HCT116 (cell line): ENCODE results near the gene FKBP4. TPM values are rescaled to one million over a fixed set of nuclear protein-coding genes. Genes with fewer than 3 reads are reported as not detected.

Experiments
- ATAC-seq: fragments of 200-7000 bp; cut with Tn5 transposase; 2 replicates; pipeline ENCODE4 v1.9.1; 2020; ENCODE audit warnings: mild to moderate bottlenecking, moderate library complexity
- BruUV-seq: library from RNA; stranded (reverse); fragments of 400-500 nt; replicated peaks from 2 replicates; lab custom pipeline; 2021; lab: Mats Ljungman, UMichigan
- CTCF ChIA-PET: fragments of 300-600 bp; sonication (Branson Sonifier 250); formaldehyde crosslinking; loops from one replicate; lab custom pipeline; 2021; ENCODE audit warnings: antibody characterized with exemption; lab: Charles Lee
- POLR2A ChIA-PET: fragments of 300-600, 350-600 bp; sonication (Branson Sonifier 250); formaldehyde crosslinking; loops from one replicate; lab custom pipeline; 2021; ENCODE audit warnings: antibody characterized with exemption; lab: Charles Lee
- RAD21 ChIA-PET, 2 experiments: fragments of 300-600 bp; sonication (Branson Sonifier 250); formaldehyde crosslinking; loops; one replicate each; lab custom pipeline; 2023; ENCODE audit warnings: low total read pairs in 2 of 2; ENCODE audit not compliant: uncharacterized antibody in 2 of 2, unreplicated experiment in 2 of 2, low non-redundant PET in 1 of 2; lab: Charles Lee
- DNase-seq: peaks from one replicate; pipeline ENCODE4 v3.0.0-alpha.2; 2010; ENCODE audit warnings: low read depth, low spot score
- H2AFZ ChIP-seq: fragments of 200-600 bp; shearing (Covaris generic), sonication (generic); 2 replicates; pipeline ENCODE4 v1.6.1; 2017; ENCODE audit warnings: low read depth, mixed run types, mixed read lengths, antibody characterized with exemption, low read length; ENCODE audit not compliant: poor library complexity, severe bottlenecking
- H3K27ac ChIP-seq: 2 replicates; pipeline ENCODE4 v1.5.1; 2012; ENCODE audit warnings: low read depth, low read length
- H3K27me3 ChIP-seq: fragments of 200-600 bp; sonication (generic); 2 replicates; pipeline ENCODE4 v1.6.1; 2016; ENCODE audit warnings: mixed run types, low read length, mixed read lengths; ENCODE audit not compliant: insufficient read depth
- H3K36me3 ChIP-seq, 2 experiments: fragments of 200-500 bp in 1 of 2; fragments of 200-600 bp in 1 of 2; sonication (Bioruptor generic) in 1 of 2; sonication (generic) in 1 of 2; 2 replicates each; pipeline versions ENCODE4 v1.5.1 to v1.6.1; 2014 to 2016; ENCODE audit warnings: low read length in 2 of 2, inconsistent platforms in 1 of 2, mixed read lengths in 1 of 2, mixed run types in 1 of 2; ENCODE audit not compliant: insufficient read depth in 2 of 2, control insufficient read depth in 1 of 2
- H3K4me1 ChIP-seq, 2 experiments: fragments of 200-600 bp in 1 of 2; sonication (generic) in 1 of 2; 2 replicates each; pipeline versions ENCODE4 v1.5.1 to v1.6.1; 2012 to 2017; ENCODE audit warnings: low read length in 2 of 2, inconsistent platforms in 1 of 2, mild to moderate bottlenecking in 1 of 2, mixed read lengths in 1 of 2, mixed run types in 1 of 2, moderate library complexity in 1 of 2; ENCODE audit not compliant: insufficient read depth in 2 of 2, control insufficient read depth in 1 of 2
- H3K4me2 ChIP-seq: fragments of 200-600 bp; sonication (generic); 2 replicates; pipeline ENCODE4 v1.6.1; 2017; ENCODE audit warnings: mixed run types, low read length, mixed read lengths
- H3K4me3 ChIP-seq, 2 experiments: fragments of 200-600 bp in 1 of 2; sonication (generic) in 1 of 2; replicated peaks in 1 of 2; 2 replicates each; pipeline ENCODE4 v1.5.1; 2011 to 2016; ENCODE audit warnings: low read length in 2 of 2, control low read depth in 1 of 2, low read depth in 1 of 2, mild to moderate bottlenecking in 1 of 2, mixed read lengths in 1 of 2, mixed run types in 1 of 2
- H3K79me2 ChIP-seq: fragments of 200-600 bp; sonication (generic); 2 replicates; pipeline ENCODE4 v1.6.1; 2017; ENCODE audit warnings: mild to moderate bottlenecking, mixed run types, low read length, moderate library complexity, mixed read lengths; ENCODE audit not compliant: insufficient read depth
- H3K9ac ChIP-seq: fragments of 200-600 bp; sonication (generic); 2 replicates; pipeline ENCODE4 v1.6.1; 2016; ENCODE audit warnings: low read length, mixed read lengths
- H3K9me2 ChIP-seq: fragments of 200-600 bp; sonication (generic), shearing (Covaris generic); 2 replicates; pipeline ENCODE4 v1.6.1; 2017; ENCODE audit warnings: mixed run types, mild to moderate bottlenecking, moderate library complexity; ENCODE audit not compliant: insufficient read depth
- H3K9me3 ChIP-seq, 2 experiments: fragments of 200-500 bp in 1 of 2; fragments of 200-600 bp in 1 of 2; sonication (Bioruptor generic) in 1 of 2; sonication (generic) in 1 of 2; 2 replicates each; pipeline ENCODE4 v1.6.1; 2014 to 2017; ENCODE audit warnings: low read length in 2 of 2, mixed read lengths in 2 of 2, inconsistent platforms in 1 of 2, low read depth in 1 of 2, mild to moderate bottlenecking in 1 of 2, mixed run types in 1 of 2, moderate library complexity in 1 of 2; ENCODE audit not compliant: control insufficient read depth in 1 of 2, insufficient read depth in 1 of 2
- H4K20me1 ChIP-seq: fragments of 200-600 bp; sonication (generic), shearing (Covaris generic); 2 replicates; pipeline ENCODE4 v1.6.1; 2017; ENCODE audit warnings: mixed run types, mild to moderate bottlenecking, moderate library complexity; ENCODE audit not compliant: insufficient read depth
- CBX3 ChIP-seq: IDR thresholded peaks from 2 replicates; pipeline ENCODE4 v1.6.1; 2012; ENCODE audit warnings: low read depth
- CEBPB ChIP-seq: IDR thresholded peaks from 2 replicates; pipeline ENCODE4 v1.6.1; 2012; ENCODE audit warnings: low read depth
- CTCF ChIP-seq, 3 experiments: fragments of 200-600 bp in 1 of 3; sonication (generic) in 1 of 3; IDR thresholded peaks in 2 of 3; conservative IDR thresholded peaks in 1 of 3; 2 replicates each; pipeline ENCODE4 v1.5.1; 2012 to 2017; ENCODE audit warnings: low read depth in 2 of 3, low read length in 2 of 3, antibody characterized with exemption in 1 of 3, borderline replicate concordance in 1 of 3, control low read depth in 1 of 3, mild to moderate bottlenecking in 1 of 3, mixed read lengths in 1 of 3, mixed run types in 1 of 3, moderate library complexity in 1 of 3; ENCODE audit not compliant: insufficient read depth in 1 of 3
- EGR1 ChIP-seq: IDR thresholded peaks from 2 replicates; pipeline ENCODE4 v1.6.1; 2012; ENCODE audit warnings: low read depth
- ELF1 ChIP-seq: IDR thresholded peaks from 2 replicates; pipeline ENCODE4 v1.6.1; 2012; ENCODE audit warnings: low read depth, borderline replicate concordance
- FOSL1 ChIP-seq: IDR thresholded peaks from 2 replicates; pipeline ENCODE4 v1.6.1; 2012; ENCODE audit warnings: low read depth
- JUND ChIP-seq: IDR thresholded peaks from 2 replicates; pipeline ENCODE4 v1.6.1; 2012
- RAD21 ChIP-seq: IDR thresholded peaks from 2 replicates; pipeline ENCODE4 v1.6.1; 2012; ENCODE audit warnings: low read depth, mild to moderate bottlenecking
- SP1 ChIP-seq: IDR thresholded peaks from 2 replicates; pipeline ENCODE4 v1.6.1; 2012; ENCODE audit warnings: low read depth
- SRF ChIP-seq: IDR thresholded peaks from 2 replicates; pipeline ENCODE4 v1.6.1; 2012; ENCODE audit warnings: low read depth
- TCF7L2 ChIP-seq: IDR thresholded peaks from 2 replicates; pipeline ENCODE4 v1.7.0; 2011; ENCODE audit warnings: borderline replicate concordance, inconsistent platforms; ENCODE audit not compliant: insufficient read depth, insufficient read length; ENCODE audit errors: extremely low read depth
- ZNF274 ChIP-seq: fragments of 200-500 bp; sonication (Bioruptor generic); IDR thresholded peaks from 2 replicates; pipeline ENCODE4 v1.6.1; 2014; ENCODE audit warnings: mild to moderate bottlenecking, low read depth, low read length, inconsistent platforms
- intact Hi-C: fragments of 100-400 bp; cut with micrococcal nuclease; formaldehyde crosslinking; loops from 2 replicates; pipeline ENCODE4 v1.10.0; 2022
- total RNA-seq: library from RNA; stranded (reverse); gene quantifications from one replicate; pipeline ENCODE4 v1.2.1, GENCODE V29; 2021; ENCODE audit not compliant: unreplicated experiment

FKBP4 gene
- total RNA-seq, 1 experiment from 2014 or later = 178 TPM

- ChIA-PET POLR2A (no interaction called here), CTCF (interaction anchor here (1.0 kb wide), 1 partner anchor 11 kb away, joined by 3 read pairs; no protein-coding TSS in a partner anchor), RAD21 (no interaction called here)
- Histone ChIP-seq H3K36me3 (no peaks in the 10 kb centered on the region), H2AFZ (no peak overlapping the region), H3K79me2 (no peaks in the 10 kb centered on the region), H3K4me1 (no peaks in the 10 kb centered on the region), H3K9me2 (no peaks in the 10 kb centered on the region), H4K20me1 (no peaks in the 10 kb centered on the region), H3K9ac (no peak overlapping the region), H3K4me3 (no peak overlapping the region), H3K9me3 (no peaks in the 10 kb centered on the region)
- DNase-seq = no peak
- ATAC-seq = no peak
- TF ChIP-seq SRF = no peak
- no peak for TF ChIP-seq CBX3
- no peak for TF ChIP-seq TCF7L2
- no peak for TF ChIP-seq EGR1
- TF ChIP-seq, all 23 proteins: peak for 0
- no peak overlapping the region for H3K27ac ChIP-seq
- peaks cover 12% of the 10 kb centered on the region; the same call in 1 of the 2 replicates for H3K27me3 ChIP-seq
- H3K4me2 ChIP-seq = no peak overlapping the region
- no TSS peak for BruUV-seq
- intact Hi-C loops = no loop called here
Observed at GRCh38 chr12:2773199-2773875, 21.4 kb upstream of the FKBP4 start.

- POLR2A ChIA-PET = no interaction called here
- TF ChIP-seq CEBPB = no peak
- no peak for TF ChIP-seq FOSL1
- TF ChIP-seq ELF1 = no peak
- no peak for TF ChIP-seq SP1
- TF ChIP-seq ZNF274 = no peak
- no peak for TF ChIP-seq CTCF (IDR thresholded peaks at IDR 0.05 in 2 of 3, conservative IDR thresholded peaks at IDR 0.05 in 1 of 3; ENCODE audit: borderline replicate concordance in 1 of 3, insufficient read depth in 1 of 3, low read depth in 2 of 3, low read length in 2 of 3)
- no peak for TF ChIP-seq JUND
- no peak for TF ChIP-seq RAD21
- no peak for TF ChIP-seq CBX3
- Histone ChIP-seq H3K4me3 (no peak overlapping the region), H3K36me3 (no peaks in the 10 kb centered on the region), H3K27ac (no peak overlapping the region), H3K79me2 (no peaks in the 10 kb centered on the region), H3K9ac (no peak overlapping the region), H3K9me2 (no peaks in the 10 kb centered on the region), H3K4me1 (no peaks in the 10 kb centered on the region), H3K9me3 (no peaks in the 10 kb centered on the region), H3K27me3 (peaks cover 19% of the 10 kb centered on the region; the same call in 1 of the 2 replicates), H4K20me1 (no peaks in the 10 kb centered on the region), H2AFZ (no peak overlapping the region), H3K4me2 (no peak overlapping the region)
- CTCF ChIA-PET = no interaction called here
- no peak for ATAC-seq
- intact Hi-C loops = no loop called here
- no peak for DNase-seq
- RAD21 ChIA-PET = no interaction called here
- BruUV-seq = no TSS peak
Observed at GRCh38 chr12:2775431-2775830, 19.3 kb upstream of the FKBP4 start.
